Activated CD4-positive, alpha-beta T cell treated with anti-CD3 and anti-CD28 coated beads for 1 hour (primary cell): ENCODE measurements around the gene HAGH.
"Not testable (repeated sequence)": the region's sequence is repeated elsewhere in the genome, so short reads cannot be mapped to it uniquely, and the experiment has no call there.

Experiments used
- DNase-seq: peaks from one replicate; pipeline ENCODE4 v3.0.0-alpha.2; 2020

HAGH gene

DNA sequence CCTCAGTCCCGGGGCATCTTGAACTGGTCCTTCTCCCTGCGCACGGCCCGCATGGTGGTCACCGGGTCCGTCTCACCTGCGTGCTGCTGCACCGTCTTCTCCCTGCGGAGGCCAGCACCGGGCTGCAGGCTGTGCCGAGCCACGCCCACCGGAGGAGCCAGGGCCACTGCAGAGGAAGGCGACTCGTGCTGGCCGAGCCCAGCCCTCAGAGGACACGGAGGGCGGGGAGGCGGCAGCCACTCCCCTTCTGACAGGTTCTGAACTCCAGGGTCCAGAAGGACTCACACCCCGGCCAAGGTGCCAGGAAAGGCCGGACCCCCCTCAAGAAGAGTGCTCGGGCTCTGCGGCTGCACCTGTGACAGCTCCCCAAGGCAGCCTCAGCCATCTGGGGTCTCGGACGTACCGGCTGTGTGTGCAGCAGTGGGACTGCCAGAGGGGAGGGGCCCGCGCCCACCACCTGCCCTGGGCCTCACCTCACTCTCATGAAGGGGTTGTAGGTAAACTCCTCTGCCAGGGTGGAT lies 17.3 kb downstream of the HAGH start:
- no peak for DNase-seq

DNA sequence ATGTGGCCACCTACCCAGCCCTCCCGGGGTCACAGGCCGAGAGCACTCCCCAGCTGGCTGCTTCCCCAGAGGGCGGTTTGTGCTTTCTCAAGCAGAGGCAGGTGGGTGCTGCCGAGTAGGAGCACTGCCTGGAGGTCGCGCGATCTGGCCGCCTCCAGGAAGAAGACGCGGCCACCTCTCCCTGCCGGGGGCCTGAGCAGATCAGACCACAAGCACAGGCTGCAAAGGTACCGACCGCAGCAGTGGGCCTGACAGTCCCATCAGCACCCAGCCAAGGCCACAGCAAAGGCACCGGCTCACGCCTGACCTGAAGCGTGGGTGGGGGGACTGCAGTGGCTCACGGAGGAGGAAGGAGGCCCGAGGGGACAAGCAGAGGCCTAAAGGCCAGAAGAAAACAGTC lies 17.9 kb downstream of the HAGH start:
- DNase-seq: no peak

DNA sequence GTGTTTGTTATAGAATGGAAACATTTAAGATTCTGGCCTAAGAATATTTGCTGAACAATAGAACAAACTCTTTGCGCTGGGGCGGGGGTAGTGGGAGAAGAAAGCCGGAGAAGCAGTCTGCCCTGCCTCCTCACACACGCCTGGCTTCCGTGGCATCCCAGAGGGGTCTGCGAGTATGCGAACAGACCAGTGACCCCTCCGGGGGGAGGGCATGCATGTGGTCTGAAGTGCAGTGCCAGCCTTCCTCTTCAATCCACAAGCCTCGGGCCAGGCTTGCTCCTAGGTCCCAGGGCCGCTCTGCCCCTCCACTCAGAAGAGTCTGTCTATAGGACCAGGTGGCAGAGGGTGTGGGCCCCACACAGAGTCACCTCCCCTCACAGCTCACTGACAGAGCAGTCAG lies 19.0 kb downstream of the HAGH start:
- DNase-seq: no peak

DNA sequence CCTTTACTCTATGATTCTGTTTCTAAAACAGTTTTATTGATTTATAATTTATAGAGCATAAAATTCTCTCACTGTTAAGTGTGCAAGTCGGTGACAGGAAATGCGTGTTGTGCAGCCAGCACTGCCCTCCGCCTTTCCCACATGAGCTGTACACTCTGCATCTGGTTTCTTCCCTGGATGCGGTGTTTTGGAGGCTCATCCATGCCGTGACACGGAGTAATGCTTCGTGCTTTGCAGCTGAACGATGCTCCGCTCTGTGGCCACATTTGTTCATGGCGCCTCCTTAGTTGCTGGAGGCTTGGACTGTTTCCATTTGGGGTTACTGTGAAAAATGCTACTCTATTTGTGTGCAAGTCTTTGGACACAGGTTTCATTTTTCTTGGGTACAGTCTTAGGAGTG lies 25.9 kb downstream of the HAGH start:
- DNase-seq: no peak

DNA sequence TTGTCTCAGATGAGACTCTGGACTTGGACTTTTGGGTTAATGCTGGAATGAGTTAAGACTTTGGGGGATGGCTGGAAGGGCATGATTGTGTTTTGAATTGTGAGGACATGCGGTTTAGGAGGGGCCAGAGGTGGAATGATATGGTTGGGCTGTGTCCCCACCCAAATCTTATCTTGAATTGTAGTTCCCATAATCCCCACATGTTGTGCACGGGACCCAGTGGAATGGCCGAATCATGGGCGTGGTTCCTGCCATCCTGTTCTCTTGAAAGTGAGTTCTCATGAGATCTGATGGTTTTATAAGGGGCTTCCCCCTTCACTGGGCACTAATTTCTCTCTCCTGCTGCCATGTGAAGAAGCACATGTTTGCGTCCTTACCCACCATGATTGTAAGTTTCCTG lies 27.4 kb downstream of the HAGH start:
- DNase-seq: not testable (repeated sequence)

DNA sequence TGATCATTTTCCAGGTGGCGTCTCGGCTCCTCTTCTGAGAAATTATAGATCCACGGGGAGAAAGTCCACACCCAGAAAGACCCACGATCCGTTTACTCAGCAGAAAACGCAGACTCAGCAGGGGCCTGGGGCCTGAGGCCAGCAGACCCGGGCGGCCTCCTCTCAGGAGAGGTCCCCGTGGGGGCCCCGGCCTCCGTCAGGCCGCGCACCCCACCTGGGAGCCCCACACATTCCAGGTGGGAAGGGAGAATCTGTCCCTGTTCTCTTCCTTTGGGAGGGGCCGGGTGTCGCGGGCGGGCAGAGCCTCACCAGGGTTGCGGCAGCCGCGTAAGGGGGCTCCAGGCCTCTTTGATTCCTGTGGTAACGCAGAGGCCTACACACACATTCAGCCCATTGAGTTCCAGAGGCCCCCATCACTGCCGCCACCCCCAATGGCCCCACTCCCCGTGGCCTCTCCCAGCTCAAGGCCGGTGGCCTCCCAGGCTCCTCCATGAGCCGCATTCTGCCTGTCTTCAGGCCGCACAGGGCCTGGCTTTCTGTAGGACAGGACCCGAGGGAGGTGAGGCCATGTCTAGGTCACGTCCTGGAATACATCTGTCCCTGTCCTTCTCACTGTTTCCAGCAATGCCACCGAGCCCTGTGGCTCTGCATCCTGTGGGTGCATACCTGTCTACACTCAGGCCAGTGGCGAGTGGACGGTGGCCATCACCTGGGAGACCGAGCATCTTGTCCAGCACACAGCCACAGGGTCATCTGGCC lies 31.5 kb downstream of the HAGH start:
- DNase-seq: no peak

DNA sequence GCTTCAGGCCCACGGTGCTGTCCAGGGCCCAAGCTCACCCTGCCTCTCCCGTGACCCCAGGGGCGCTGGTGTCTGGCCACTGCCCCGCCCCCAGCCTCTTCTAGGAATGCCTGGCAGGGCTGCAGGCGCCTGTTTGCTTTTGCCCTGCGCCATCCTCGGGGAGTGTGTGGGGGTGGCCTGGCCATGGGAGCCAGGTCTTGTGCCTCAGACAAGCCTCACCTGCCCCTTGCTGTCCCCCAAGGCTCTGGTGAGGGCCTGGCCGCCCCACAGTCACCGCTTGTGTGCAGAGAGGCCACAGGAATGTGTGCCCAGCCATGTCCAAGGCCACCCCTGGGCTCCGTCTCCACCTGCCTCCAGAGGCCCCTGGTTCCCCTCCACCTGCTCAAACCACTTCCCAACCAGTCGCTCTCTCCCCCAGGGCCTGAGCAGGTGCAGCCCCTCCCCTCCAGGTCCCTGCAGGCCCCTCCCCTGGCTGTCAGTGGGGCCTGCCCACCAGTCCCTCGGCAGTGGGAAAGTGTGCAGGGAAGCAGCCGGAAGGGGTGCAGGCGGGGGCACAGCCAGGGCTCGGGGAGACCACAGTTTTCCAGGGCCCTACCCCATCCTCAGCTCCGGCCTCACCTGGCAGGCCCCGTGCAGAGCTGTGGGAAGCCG lies 32.3 kb downstream of the HAGH start:
- no peak for DNase-seq

DNA sequence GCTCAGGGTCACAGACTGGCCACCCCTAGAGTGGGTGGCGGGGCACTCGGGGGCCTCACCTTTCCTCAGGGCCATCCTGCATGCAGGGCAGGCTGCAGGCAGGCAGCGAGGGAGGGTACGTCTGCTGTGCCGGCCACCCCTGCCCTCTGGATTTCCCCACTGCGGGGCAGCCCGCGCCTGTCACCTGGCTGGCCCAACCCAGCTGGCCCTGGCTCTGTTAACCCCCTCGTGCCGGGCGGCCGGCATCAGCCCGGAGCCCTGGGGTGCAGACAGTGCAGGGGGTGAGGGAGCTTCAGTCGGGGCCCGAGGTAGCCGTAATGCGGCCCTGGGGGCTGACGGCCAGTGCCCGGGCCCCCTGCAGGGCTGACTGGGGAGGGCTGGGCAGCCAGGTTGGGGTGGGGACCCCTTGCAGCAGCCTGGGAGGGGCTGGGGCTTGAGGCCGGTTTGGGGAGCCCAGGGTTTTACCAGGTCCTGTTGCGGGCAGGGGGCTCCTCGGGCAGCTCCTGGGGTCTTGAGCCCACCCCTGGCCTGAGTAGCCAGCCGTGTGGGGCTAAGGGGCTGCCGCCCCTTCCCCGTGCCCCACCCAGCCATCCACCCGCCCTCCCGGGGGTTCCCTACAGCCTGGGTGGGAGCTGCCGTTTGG lies 32.9 kb downstream of the HAGH start, which contains the start of gene IGFALS:
Gene IGFALS (minus strand): TSS at position 128 of the 643 bp plus-strand sequence. CDS start 53 bp downstream, at position 75.
- DNase-seq: no peak

DNA sequence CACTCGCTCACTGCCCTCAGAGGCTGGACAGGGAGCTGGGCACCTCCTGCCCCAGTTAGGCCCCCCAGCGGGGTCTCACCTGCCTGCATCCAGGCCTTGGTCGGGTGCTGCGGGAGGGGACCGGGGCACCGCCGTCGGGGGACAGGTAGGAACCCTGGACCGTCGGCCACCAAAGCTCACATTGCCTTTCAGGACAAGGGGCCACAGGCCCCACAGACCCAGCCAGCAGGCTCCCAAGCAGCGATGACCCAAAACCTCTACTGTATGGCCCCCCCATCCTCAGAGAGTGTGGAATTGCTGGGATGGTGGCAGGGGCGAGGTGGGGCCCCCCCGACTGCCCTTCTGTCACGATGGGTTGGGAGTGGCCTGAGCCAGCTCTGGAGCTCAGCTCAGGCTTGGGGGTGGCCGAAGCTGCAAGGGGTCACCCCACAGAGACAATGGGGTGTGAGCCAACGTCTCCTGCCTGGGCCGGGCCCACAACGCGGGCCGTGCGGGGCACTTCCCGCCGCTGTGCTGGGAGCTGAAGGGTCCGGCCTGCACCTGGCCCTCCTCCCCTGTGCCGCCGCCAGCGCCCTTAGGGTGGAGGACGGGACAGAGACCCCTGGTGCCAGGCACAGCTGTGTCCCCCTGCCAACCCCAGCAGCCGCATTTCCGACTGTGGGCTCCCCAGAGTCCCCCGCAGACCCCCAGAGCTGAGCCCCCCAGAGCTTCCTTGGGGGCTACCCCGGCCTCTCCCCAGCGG lies 33.6 kb downstream of the HAGH start:
- DNase-seq: no peak

DNA sequence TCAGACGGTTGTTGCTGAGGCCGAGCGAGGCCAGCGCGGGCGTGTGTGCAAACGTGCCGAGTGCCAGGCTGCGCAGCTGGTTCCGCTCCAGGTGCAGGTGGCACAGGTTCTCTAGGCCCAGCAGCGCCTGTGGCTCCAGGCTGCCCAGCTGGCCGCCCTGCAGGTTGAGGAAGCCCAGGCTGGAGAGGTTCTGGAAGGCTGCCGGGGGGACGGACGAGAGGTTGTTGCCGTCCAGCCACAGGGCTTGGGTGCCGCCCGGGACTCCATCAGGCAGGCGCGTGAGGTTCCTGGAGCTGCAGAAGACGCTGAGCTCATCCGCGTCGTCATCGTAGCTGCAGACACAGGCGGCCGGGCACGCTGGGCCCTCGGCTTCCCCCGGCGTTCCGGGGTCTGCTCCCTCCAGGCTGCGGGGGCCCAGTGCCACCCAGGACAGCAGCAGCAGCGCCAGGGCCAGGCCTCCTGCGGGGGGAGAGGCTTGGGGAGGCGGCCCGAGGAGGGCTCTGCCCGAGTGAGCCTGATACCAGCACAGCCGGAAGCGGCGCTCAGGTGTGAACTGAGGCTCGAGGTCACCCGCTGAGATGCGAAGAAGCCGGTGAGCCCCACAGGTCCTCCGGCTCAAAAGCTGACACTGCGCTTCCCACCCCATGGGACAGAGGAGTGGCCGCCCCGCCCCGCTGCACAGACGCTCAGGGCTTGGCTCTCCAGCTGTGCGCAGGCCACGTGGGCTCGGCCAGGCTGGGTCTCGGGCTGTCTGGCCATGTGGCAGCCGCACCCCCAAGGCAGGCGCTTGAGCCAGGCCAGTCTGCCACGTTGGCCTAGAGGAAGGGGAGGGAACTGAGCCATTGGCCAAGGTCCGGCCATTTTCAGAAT lies 34.4 kb downstream of the HAGH start:
- DNase-seq: no peak

DNA sequence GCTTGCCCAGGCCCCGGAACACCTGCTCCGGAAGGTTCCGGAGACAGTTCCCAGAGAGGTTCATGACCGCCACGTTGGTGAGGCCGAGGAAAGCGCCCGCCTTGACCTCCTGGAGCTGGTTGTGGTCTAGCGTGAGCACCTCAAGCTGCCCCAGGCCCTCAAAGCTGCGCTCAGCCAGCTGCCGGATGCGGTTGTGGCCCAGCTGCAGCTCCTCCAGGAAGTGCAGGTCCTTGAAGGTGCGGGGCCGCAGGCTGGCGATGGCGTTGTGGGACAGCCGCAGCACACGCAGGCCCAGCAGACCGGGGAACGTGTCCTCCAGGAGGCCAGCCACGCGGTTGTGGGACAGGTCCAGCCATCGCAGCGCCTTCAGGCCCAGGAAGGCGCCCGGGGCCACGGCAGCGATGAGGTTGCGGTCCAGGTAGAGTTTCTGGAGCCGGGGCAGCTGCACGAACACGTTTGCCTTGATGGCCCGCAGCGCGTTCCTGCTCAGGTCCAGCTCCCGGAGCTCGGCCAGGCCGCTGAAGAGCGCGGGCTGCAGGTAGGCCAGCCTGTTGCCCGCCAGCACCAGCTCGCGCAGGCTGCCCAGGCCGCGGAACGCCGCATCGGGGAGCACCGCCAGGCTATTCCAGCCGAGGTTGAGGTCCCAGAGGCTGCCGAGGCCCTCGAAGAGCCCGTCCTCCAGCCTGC lies 35.2 kb downstream of the HAGH start:
- peak; percentile 6 for DNase-seq

DNA sequence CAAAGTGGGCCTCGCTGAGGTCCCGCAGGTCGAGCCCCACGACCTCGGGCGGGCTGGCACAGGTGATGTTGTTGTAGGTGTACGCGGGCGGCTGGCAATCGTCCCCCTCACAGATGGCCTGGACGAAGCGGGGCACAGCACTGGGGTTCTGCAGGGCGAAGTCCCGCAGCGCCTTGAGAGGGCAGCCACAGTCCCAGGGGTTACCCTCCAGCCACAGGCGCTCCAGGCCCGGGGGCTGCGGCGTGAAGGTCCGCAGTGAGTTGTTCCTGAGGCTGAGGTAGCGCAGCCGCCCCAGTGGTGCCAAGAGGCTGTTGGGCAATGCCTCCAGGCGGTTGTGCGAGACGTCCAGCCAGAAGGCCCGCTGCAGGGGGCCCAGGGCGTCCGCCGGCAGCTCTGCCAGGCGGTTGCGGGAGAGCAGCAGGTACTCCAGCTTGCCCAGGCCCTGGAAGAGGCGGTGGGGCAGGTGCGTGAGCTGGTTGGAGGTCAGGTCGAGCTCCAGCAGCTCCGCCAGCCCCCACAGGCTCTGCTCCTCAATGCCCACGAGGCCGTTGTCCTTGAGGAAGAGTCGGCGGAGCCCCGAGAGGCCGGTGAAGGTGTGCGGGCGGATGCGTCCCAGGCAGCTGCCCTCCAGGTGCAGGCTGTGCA lies 35.9 kb downstream of the HAGH start:
- DNase-seq: peak; percentile 6

DNA sequence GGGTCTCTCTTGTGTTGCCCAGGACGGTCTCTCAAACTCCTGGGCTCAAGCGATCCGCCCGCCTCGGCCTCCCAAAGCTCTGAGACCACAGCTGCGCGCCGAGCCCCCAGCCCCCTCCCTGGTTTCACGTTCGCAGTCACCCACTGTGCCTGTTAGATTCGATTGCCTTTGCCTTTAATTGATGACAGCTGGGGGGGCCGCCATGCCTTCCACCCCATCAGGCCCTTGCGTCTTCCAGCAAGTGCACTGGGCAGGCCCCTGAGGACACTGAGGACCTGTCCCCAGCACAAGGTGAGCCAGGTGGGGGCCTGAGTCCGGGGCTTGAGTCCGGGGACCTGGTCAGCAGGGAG lies 36.4 kb downstream of the HAGH start:
- no peak for DNase-seq

DNA sequence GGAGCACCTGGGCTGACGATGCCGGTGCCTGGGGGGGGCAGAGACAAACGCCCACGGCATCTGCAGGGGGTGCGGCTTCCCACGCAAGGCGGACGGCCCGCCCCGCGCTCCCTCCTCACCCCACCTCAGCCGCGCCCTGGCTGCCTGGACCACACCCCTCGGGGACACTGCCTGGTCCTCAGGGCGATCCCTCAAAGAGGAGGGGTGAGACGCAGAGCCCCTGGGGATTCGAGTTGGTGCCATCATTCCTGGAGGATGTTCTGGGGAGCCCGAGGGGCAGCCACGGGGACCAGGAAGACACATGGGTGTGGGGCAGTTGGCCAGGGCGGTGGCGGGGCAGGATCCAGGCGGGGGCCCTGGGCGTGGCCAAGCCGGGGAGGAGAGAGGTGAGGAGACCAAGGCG lies 37.0 kb downstream of the HAGH start:
- DNase-seq: no peak

DNA sequence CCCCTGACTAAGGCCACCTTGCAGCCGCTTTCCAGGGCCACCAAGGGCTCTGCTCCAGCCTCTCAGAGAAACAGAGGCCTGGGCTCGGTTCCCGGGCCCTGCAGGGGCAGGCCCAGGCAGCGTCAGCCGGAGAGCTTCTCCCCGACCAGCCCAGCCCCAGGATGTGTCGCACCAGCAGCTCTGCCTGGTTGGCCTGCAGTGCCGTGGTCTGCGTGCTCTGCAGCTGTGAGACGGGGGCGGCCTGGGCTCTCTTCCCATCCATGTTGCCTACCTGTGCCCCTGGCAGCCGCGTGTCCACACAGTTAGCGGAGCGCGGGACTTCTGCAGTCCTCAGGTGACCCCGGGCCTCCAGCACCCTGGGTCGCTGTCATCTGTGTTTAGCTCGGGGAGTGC lies 37.9 kb downstream of the HAGH start:
- DNase-seq: no peak

DNA sequence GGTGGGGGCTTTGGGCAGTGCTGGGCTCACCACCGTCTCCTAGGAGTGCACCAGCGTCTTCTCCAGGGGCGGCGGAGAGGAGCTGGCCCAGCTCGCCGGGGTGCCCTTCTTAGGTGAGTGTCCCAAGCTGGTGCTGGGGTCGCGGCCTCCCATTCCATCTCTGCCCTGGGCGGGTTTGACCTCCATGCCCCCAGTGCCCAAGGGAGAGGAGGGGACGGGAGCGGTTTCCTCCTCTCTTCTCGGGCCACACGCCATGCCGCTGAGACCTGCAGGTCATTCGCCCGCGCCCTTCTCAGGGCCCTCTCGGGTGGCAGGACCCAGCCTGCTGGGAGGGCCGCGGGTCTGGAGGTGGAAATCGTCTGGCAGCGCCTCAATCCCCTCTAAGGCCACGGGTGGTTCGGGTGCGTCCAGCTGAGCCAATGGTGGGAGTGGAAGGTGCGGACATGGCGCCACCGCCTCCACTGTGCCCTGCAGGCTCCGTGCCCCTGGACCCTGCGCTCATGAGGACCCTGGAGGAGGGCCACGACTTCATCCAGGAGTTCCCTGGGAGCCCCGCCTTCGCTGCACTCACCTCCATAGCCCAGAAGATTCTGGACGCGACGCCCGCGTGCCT lies 38.4 kb downstream of the HAGH start:
- DNase-seq: no peak

DNA sequence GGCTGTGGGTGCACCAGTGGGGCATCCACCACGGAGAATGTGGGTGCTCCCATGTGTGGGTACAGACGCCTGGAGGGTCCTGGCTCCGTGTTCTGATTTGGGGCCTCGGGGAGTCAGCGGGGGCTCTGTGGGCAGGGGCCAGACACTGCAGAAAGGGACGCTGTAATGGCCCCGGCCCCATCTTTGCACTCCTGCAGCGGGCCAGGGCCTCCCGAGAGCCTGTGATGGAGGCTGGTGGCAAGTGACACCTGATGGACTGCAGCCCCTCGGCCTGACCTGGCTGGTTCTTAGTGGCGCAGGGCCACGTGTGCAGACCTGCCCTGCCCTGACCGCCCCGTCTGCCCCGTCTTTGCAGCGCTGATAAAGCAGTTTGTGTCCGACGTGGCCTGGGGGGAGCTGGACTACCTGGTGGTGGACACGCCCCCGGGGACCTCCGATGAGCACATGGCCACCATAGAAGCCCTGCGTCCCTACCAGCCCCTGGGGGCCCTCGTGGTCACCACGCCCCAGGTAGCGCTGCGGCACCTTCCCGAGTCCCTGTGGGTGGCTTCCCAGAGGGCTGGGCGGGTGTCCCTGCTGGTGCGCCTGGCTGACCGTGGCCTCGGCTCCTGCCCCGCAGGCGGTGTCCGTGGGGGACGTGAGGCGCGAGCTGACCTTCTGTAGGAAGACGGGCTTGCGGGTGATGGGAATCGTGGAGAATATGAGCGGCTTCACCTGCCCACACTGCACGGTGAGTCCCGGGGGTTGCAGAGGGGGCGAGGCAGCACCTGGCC lies 39.1 kb downstream of the HAGH start:
- DNase-seq: no peak

DNA sequence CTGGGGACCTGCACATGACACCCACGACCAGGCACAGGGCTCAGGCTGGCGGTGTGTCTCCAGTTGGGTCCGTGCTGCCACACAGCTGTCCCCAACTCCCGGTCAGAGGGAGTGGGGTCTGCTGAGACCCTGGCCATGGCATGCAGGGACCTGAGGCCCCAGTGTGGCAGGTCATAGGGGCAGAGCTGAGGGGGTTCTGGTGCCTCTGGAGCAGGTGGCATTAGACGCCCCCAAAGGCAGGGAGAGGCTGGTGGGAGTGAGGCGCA lies 39.6 kb downstream of the HAGH start:
- DNase-seq: no peak

DNA sequence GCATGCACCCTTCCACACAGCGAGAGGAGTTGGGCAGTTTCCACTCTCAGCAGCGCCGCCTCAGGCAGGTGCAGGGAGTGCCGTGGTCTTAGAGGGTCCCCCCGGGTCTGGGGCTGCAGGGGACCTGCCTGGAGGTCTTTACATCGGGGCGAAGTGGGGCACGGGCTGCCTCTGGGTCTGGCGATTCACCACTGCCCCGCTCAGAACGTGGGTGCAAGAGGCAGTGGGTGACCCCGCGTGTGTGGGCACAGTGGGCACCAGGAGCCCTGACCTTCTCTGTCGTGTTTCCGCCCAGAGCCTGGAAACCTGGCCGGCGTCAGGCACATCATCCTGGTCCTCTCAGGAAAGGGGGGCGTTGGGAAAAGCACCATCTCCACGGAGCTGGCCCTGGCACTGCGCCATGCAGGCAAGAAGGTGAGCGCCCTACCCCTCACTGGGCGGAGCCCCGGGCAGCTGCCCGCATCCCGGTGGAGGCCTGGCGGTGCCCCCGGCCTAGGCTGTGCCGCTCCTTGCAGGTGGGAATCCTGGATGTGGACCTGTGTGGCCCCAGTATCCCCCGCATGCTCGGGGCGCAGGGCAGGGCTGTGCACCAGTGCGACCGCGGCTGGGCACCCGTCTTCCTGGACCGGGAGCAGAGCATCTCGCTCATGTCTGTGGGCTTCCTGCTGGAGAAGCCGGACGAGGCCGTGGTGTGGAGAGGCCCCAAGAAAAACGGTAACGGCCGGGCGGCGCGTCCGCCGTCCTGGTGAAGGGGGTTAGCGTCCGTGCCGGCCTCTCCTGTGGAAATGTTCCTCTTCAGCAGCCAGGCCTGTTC lies 40.2 kb downstream of the HAGH start:
- DNase-seq: no peak
